ENCODE results near the gene SMYD2.

Gene SMYD2

GRCh38 chr1:214303141-214303930 lies 22.4 kb downstream of the SMYD2 start:
- no peak for DNase-seq

DNA sequence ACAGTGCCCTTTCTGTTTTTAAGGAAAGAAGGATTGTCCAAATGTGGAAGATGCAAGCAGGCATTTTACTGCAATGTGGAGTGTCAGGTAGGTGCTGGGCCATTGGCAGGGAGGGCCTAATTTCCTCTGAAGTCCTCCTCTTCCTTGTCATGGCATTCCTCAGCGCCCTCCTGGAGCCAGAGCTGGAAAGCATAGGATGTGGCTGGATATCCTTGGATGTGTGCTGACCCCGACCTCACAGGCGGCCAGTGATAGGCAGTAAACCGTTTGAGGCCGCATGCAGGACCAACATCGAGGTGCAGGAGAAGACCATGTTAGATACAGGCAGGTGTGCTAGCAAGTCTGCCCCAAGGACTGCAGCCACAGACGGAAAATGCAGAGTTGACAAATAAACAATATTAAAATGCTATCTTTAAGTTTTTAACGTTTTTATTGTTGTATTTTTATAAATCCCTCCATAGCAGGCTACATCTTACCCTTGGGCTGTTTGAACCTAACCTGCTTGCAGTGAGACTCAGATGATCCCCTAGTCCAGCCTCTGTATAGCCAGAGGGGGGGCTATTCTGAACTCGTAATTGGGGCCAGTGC lies 24.3 kb downstream of the SMYD2 start:
- DNase-seq = no peak

GRCh38 chr1:214306269-214306668 lies 25.3 kb downstream of the SMYD2 start:
- DNase-seq = no peak

- no peak for DNase-seq
Measured at GRCh38 chr1:214310010-214310409, 29.1 kb downstream of the SMYD2 start.

DNA sequence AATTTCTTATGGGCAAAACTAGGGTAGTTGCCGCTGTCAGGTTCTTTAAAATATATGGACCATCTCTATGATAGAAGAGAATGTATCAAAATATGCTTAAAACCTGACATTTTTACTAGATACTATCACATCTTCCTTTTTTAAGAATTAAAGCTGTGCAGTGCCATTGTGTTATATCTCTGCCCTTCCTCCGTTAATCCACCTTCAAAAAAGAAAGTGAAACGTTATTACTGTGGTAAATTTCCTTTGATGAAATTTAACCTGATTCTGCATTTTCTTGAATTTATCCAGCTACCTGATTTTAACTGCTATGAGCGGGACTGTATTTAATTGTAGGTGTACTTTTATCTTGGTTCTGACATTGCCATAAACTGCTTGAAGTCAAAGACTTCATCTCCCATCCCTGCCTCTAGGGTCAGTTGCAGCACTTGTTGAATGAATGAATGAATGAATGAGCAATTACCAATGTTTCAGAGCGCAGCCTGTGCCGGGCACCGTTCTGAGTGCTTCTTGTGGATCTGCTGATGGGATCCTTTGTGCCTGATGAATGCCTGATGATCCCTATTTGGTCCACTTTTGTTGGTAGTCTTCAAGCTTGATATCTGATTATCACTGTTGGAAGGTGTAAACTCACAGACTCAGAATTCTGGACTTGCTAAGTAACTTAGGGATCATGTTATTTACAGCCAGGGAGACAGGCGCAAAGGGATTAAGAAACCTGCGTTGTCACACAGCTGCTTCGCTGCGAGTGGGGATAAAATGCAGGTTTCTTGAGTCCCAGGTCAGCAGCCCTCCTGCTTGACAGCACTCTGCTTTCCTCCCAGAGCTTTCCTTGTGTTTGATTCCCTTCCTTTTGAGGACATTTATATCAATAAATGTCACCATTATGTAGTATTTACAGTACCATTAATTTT lies 30.1 kb downstream of the SMYD2 start:
- no peak for DNase-seq

DNA sequence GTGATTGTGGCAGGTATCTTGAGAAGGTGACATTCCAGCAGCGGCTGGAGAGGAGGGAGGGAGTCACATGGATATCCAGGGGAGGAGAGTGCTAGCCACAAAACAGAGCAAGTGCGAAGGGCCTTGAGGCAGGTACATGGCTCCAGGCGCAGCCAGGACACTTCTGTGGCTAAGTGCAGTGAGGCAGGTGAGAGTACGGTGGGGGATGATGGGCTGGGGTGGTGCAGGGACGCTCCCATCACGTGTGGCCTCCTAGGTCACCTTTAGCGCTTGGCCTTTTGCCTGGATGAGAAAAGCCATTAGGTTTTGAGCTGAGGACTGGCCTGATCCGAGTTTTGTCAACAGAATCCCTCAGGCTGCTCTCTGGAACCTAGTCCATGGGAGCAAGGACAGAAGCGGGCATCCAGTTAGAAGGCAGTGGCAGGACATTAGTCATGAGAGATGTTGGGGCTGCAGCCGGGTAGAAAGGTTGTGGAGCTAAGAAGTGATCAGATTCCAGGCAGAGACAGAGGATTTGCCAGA lies 31.6 kb downstream of the SMYD2 start:
- no peak for DNase-seq

GRCh38 chr1:214314178-214314843 lies 33.4 kb downstream of the SMYD2 start:
- DNase-seq = no peak

GRCh38 chr1:214316593-214316992 lies 35.6 kb downstream of the SMYD2 start:
- DNase-seq = no peak

- DNase-seq = no peak
Measured at GRCh38 chr1:214317300-214317699, 36.3 kb downstream of the SMYD2 start.

- DNase-seq = no peak
Measured at GRCh38 chr1:214317734-214318133, 36.8 kb downstream of the SMYD2 start.

GRCh38 chr1:214318356-214318755 lies 37.4 kb downstream of the SMYD2 start:
- DNase-seq = no peak

GRCh38 chr1:214318956-214319736 lies 38.2 kb downstream of the SMYD2 start:
- DNase-seq = no peak

DNA sequence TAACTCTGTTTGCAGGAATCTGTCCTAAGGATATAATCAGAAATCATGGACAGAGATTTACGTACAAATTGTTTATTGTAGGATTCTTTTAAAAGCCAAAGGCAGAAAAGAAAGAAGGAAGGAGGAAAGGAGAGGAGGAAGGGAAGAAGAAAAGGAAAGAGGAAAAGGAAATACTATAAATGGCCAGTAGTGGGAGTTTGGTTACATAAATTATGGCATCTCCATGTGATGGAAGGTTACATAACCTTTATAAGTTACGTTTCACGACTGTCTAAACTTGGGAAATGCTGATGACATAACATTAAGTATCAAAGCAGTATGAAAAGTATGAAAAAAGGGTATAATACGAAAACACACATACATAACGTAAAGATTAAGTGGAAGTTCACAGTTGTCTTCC lies 39.0 kb downstream of the SMYD2 start:
- no peak for DNase-seq

- DNase-seq = no peak
Measured at GRCh38 chr1:214321705-214322453, 40.9 kb downstream of the SMYD2 start.

- DNase-seq = no peak
Measured at GRCh38 chr1:214324896-214325800, 44.2 kb downstream of the SMYD2 start.

- DNase-seq = no peak
Measured at GRCh38 chr1:214326406-214326805, 45.4 kb downstream of the SMYD2 start.

GRCh38 chr1:214327514-214327913 lies 46.6 kb downstream of the SMYD2 start:
- DNase-seq = no peak

DNA sequence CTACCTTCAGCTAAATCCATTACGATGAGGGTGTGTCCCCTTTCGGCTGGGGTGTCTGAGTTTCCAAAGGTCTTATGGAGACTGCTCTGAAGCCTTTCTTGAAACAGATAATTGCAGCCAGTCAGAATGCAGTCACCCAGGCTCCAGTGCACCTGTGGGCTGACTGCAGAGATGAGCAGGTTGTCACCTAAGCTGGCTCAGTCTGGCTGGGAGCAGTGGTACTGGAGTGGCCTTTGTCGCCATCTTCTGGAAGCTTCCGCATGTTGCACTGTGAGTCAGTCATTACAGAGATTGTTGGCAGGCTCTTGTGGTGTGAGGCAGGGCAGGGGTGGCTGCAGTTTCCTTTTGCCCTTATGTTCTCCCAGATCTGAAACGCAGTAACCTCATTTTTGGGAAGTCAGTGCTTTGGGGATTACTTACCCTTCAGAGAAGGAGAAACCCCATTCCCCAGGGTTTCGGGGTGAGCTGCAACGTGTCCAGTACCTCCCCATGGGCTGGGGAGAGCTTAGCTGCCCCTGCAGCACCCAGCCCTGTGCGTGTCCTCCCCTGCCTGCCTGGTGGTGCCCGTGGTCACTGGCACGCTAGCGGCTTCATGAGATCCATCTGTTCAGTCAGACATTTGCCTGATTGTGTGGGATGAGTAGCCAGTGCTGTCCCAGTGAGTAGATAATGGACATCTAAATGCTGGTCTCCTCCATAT lies 48.0 kb downstream of the SMYD2 start:
- DNase-seq = peak; percentile 79

- no peak for DNase-seq
Measured at GRCh38 chr1:214329470-214330220, 48.7 kb downstream of the SMYD2 start.

Data from left hindlimb (tissue), 1 donor.